Panc1 (cell line): ENCODE data around the gene CD48. TPM values are rescaled to one million over a fixed set of nuclear protein-coding genes. Genes with fewer than 3 reads are reported as not detected.

Experiments
- ATAC-seq: fragments of 200-7000 bp; cut with Tn5 transposase; 2 replicates; pipeline ENCODE4 v1.9.1; 2020; ENCODE audit warnings: mild to moderate bottlenecking, moderate library complexity
- BruUV-seq: library from RNA; stranded (reverse); fragments of 400-500 nt; replicated peaks from 2 replicates; lab custom pipeline; 2021; lab: Mats Ljungman, UMichigan
- CTCF ChIA-PET: fragments of 300-600 bp; sonication (Branson Sonifier 250); formaldehyde crosslinking; loops from one replicate; lab custom pipeline; 2022; ENCODE audit warnings: antibody characterized with exemption; lab: Charles Lee
- POLR2A ChIA-PET: fragments of 300-600 bp; sonication (Branson Sonifier 250); formaldehyde crosslinking; loops from one replicate; lab custom pipeline; 2022; ENCODE audit warnings: antibody characterized with exemption; lab: Charles Lee
- DNase-seq: peaks from one replicate; pipeline ENCODE4 v3.0.0-alpha.2; 2010; ENCODE audit warnings: low read depth, low spot score
- H3K27ac ChIP-seq: 2 replicates; pipeline ENCODE4 v1.5.1; 2011; ENCODE audit warnings: mild to moderate bottlenecking, low read length, inconsistent platforms
- H3K27me3 ChIP-seq: fragments of 200-500 bp; sonication (Bioruptor generic); 2 replicates; pipeline ENCODE4 v1.6.0; 2014; ENCODE audit warnings: low read length, inconsistent platforms; ENCODE audit not compliant: control insufficient read depth, insufficient read depth
- H3K36me3 ChIP-seq: fragments of 200-500 bp; sonication (Bioruptor generic); 2 replicates; pipeline ENCODE4 v1.5.1; 2014; ENCODE audit warnings: inconsistent platforms, mild to moderate bottlenecking, low read length, moderate library complexity; ENCODE audit not compliant: control insufficient read depth, insufficient read depth
- H3K4me1 ChIP-seq: 2 replicates; pipeline ENCODE4 v1.5.1; 2011; ENCODE audit warnings: inconsistent platforms, mild to moderate bottlenecking, low read length, moderate library complexity; ENCODE audit not compliant: control insufficient read depth, insufficient read depth
- H3K4me3 ChIP-seq, 2 experiments: 2 replicates each; pipeline ENCODE4 v1.5.1; 2011 to 2012; ENCODE audit warnings: low read depth in 2 of 2, low read length in 2 of 2, mild to moderate bottlenecking in 2 of 2, inconsistent platforms in 1 of 2, moderate library complexity in 1 of 2
- H3K9me3 ChIP-seq: fragments of 200-500 bp; sonication (Bioruptor generic); 2 replicates; pipeline ENCODE4 v1.5.1; 2014; ENCODE audit warnings: low read depth, mild to moderate bottlenecking, inconsistent platforms, low read length, moderate library complexity; ENCODE audit not compliant: control insufficient read depth, insufficient read depth
- CTCF ChIP-seq: fragments of 450-650 bp; IDR thresholded peaks from 2 replicates; pipeline ENCODE4 v1.5.1; 2017; ENCODE audit warnings: mild to moderate bottlenecking
- POLR2AphosphoS5 ChIP-seq: IDR thresholded peaks from 2 replicates; pipeline ENCODE4 v1.6.1; 2012; ENCODE audit warnings: mild to moderate bottlenecking, low read depth, low read length, moderate library complexity
- REST ChIP-seq, 2 experiments: IDR thresholded peaks; 2 replicates each; pipeline ENCODE4 v1.6.1; 2011 to 2012; ENCODE audit warnings: low read depth in 2 of 2, control low read depth in 1 of 2, low read length in 1 of 2, mild to moderate bottlenecking in 1 of 2, moderate library complexity in 1 of 2; ENCODE audit not compliant: insufficient read depth in 1 of 2
- SIN3A ChIP-seq: IDR thresholded peaks from 2 replicates; pipeline ENCODE4 v1.6.1; 2012; ENCODE audit warnings: low read depth, mild to moderate bottlenecking, low read length, moderate library complexity, borderline replicate concordance; ENCODE audit not compliant: insufficient read depth
- TCF7L2 ChIP-seq: IDR thresholded peaks from 2 replicates; pipeline ENCODE4 v1.6.1; 2011; ENCODE audit warnings: mild to moderate bottlenecking, low read depth, low read length, inconsistent platforms
- in situ Hi-C: cut with HindIII; loops from 2 replicates; pipeline ENCODE4 v1.10.0; 2016; ENCODE audit warnings: low sequenced_read_pairs, low pct_unique_long_range_greater_than_20kb
- intact Hi-C: fragments of 100-400 bp; cut with micrococcal nuclease; formaldehyde crosslinking; loops from one replicate; pipeline ENCODE4 v1.10.0; 2022; ENCODE audit not compliant: unreplicated experiment
- total RNA-seq: library from RNA; stranded (reverse); gene quantifications from one replicate; pipeline ENCODE4 v1.2.1, GENCODE V29; 2021; ENCODE audit not compliant: unreplicated experiment

The CD48 gene
- total RNA-seq, 1 experiment from 2014 or later: 0.67 TPM

GRCh38 chr1:160628799-160629263, 82.8 kb downstream of the CD48 start:
- intact Hi-C loops: no loop called here
- no TSS peak for BruUV-seq
- POLR2A ChIA-PET: no interaction called here
- Histone ChIP-seq H3K4me1 (no peaks in the 10 kb centered on the region), H3K27ac (no peak overlapping the region), H3K36me3 (no peaks in the 10 kb centered on the region), H3K27me3 (no peaks in the 10 kb centered on the region), H3K4me3 (no peak overlapping the region), H3K9me3 (no peaks in the 10 kb centered on the region)
- ATAC-seq (no peak), DNase-seq (no peak)
- no peak for TF ChIP-seq CTCF
- TF ChIP-seq SIN3A: no peak
- no peak for TF ChIP-seq REST (IDR thresholded peaks at IDR 0.05; ENCODE audit: insufficient read depth in 1 of 2, low read depth in 2 of 2, low read length in 1 of 2)
- TF ChIP-seq TCF7L2: no peak
- TF ChIP-seq POLR2AphosphoS5: no peak
- CTCF ChIA-PET: no interaction called here
- in situ Hi-C loops: no loop called here

Other genes with a start within 250 kb of the CD48 start
- not detected for gene SLAMF6, start 188.6 kb downstream of the CD48 start, total RNA-seq
- gene CD84, start 132.3 kb downstream of the CD48 start, total RNA-seq: 0.26 TPM
- gene SLAMF1, start 64.8 kb downstream of the CD48 start, total RNA-seq: not detected
- gene SLAMF7, start 27.4 kb upstream of the CD48 start, total RNA-seq: 0.21 TPM
- 0.10 TPM for gene LY9, start 84.4 kb upstream of the CD48 start, total RNA-seq
- gene CD244, start 151.1 kb upstream of the CD48 start, total RNA-seq: not detected
- gene ITLN1, start 173.4 kb upstream of the CD48 start, total RNA-seq: not detected
- not detected for gene ITLN2, start 243.0 kb upstream of the CD48 start, total RNA-seq